Progenitor cell of endocrine pancreas (in vitro differentiated cells): Measurements from ENCODE around the gene NUBP2. TPM values are rescaled to one million over a fixed set of nuclear protein-coding genes. Genes with fewer than 3 reads are reported as not detected.

Experiments
- DNase-seq: peaks from one replicate; pipeline ENCODE4 v3.0.0; 2021; ENCODE audit warnings: low spot score; ENCODE audit not compliant: unreplicated experiment
- H3K27ac Mint-ChIP-seq: 2 replicates; pipeline ENCODE4 v1.8.0; 2021; ENCODE audit warnings: mild to moderate bottlenecking, moderate library complexity, mixed read lengths
- H3K27me3 Mint-ChIP-seq: 2 replicates; pipeline ENCODE4 v1.8.0; 2021; ENCODE audit warnings: mixed read lengths
- H3K36me3 Mint-ChIP-seq: 2 replicates; pipeline ENCODE4 v1.8.0; 2022; ENCODE audit warnings: mixed read lengths; ENCODE audit not compliant: insufficient read depth
- H3K4me1 Mint-ChIP-seq: 2 replicates; pipeline ENCODE4 v1.8.0; 2021; ENCODE audit warnings: low read depth, mixed read lengths
- H3K4me3 Mint-ChIP-seq: 2 replicates; pipeline ENCODE4 v1.8.0; 2021; ENCODE audit warnings: low read depth, mild to moderate bottlenecking, moderate library complexity, mixed read lengths
- H3K9me3 Mint-ChIP-seq: 2 replicates; pipeline ENCODE4 v1.8.0; 2021; ENCODE audit warnings: low read depth, mixed read lengths
- CTCF ChIP-seq: fragments of 200-600 bp; sonication (generic); IDR thresholded peaks from one replicate; pipeline ENCODE4 v1.5.0; 2021; ENCODE audit warnings: antibody characterized with exemption, mild to moderate bottlenecking; ENCODE audit not compliant: unreplicated experiment
- total RNA-seq: library from RNA; stranded (reverse); gene quantifications from 2 replicates; pipeline ENCODE4 v1.2.1, GENCODE V29; 2021

The NUBP2 gene
- total RNA-seq, 1 donor from 2014 or later: 65.4 TPM

- no peak for TF ChIP-seq CTCF
- Mint-ChIP-seq H3K4me1 (peaks cover 3% of the 10 kb centered on the region), H3K9me3 (no peaks in the 10 kb centered on the region), H3K27me3 (no peaks in the 10 kb centered on the region), H3K36me3 (peaks cover 5% of the 10 kb centered on the region), H3K4me3 (no peak overlapping the region), H3K27ac (no peak overlapping the region)
- DNase-seq: peak; percentile 9
Observed at GRCh38 chr16:1791943-1792812, 9.4 kb downstream of the NUBP2 start.

- Mint-ChIP-seq H3K27me3 (no peaks in the 10 kb centered on the region), H3K4me3 (no peak overlapping the region), H3K36me3 (peaks cover 6% of the 10 kb centered on the region), H3K27ac (no peak overlapping the region), H3K4me1 (peaks cover 3% of the 10 kb centered on the region), H3K9me3 (no peaks in the 10 kb centered on the region)
- TF ChIP-seq CTCF: no peak
- no peak for DNase-seq
Observed at GRCh38 chr16:1792836-1793577, 10.2 kb downstream of the NUBP2 start.

GRCh38 chr16:1793578-1794220 is 10.9 kb downstream of the NUBP2 start, which contains the start of gene IGFALS:
Gene IGFALS, minus strand, starts transcription at chr16:1793705. Its CDS starts 53 bp downstream, at chr16:1793652.
- no peak for TF ChIP-seq CTCF
- Mint-ChIP-seq H3K4me3 (no peak within 1 kb of the TSS), H3K4me1 (peaks cover 3% of the 10 kb centered on the region), H3K27ac (peak within 1 kb of the TSS; percentile 62), H3K36me3 (peaks cover 6% of the 10 kb centered on the region), H3K9me3 (no peaks in the 10 kb centered on the region), H3K27me3 (no peaks in the 10 kb centered on the region)
- DNase-seq: peak; percentile 9

- peak; percentile 33 for DNase-seq
- peaks cover 3% of the 10 kb centered on the region for H3K4me1 Mint-ChIP-seq
Observed at GRCh38 chr16:1794221-1794871, 11.6 kb downstream of the NUBP2 start.

More at GRCh38 chr16:1794221-1794871, 11.6 kb downstream of the NUBP2 start:
- no peaks in the 10 kb centered on the region for H3K27me3 Mint-ChIP-seq
- H3K27ac Mint-ChIP-seq: peak overlapping the region; percentile 62
- H3K36me3 Mint-ChIP-seq: peaks cover 5% of the 10 kb centered on the region
- H3K9me3 Mint-ChIP-seq: peaks cover 5% of the 10 kb centered on the region
- H3K4me3 Mint-ChIP-seq: no peak overlapping the region
- TF ChIP-seq CTCF: no peak
